ENCODE measurements around the gene COQ3.

COQ3 gene, protein sequence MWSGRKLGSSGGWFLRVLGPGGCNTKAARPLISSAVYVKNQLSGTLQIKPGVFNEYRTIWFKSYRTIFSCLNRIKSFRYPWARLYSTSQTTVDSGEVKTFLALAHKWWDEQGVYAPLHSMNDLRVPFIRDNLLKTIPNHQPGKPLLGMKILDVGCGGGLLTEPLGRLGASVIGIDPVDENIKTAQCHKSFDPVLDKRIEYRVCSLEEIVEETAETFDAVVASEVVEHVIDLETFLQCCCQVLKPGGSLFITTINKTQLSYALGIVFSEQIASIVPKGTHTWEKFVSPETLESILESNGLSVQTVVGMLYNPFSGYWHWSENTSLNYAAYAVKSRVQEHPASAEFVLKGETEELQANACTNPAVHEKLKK

DNA sequence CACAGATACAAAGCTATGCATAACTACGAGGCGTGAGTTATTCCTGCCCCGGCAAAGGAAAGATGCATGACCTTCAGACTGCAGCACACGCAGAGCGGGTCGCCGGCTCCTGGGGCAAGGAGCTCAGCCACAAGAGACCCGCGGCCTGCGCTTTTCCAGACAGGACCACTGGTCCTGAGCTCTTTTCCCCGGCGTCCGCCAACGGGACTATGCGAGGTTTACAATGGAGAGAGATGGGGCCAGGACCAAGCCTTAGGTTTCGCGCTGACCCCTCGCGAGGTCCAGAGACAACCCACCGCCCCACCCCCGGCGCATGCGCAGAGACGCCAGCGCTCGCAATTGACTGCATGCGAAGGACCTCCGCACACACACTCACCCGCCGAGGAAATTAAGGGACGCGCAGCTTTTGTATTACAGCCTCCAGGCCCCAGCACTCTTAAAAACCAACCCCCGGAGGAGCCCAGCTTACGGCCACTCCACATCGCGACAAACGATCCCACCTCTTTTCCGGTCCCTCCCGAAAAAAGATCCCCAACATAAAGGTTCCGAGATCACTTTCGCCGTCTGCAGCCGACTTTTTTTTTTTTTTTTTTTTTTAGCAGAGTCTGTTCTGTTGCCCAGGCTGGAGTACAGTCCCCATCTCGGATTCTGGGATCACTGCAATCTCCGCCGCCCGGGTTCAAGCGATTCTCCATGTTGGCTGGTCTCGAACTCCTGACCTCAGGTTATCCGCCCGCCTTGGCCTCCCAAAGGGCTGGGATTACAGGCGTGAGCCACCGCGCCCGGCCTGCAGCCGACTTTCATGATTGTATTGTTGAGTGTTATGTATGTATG, at the start of gene COQ3:
COQ3 (minus strand) TSS at position 498 of the 834 bp plus-strand sequence; CDS start at position 482, 16 bp downstream.
- peak; percentile 48 for DNase-seq

DNA sequence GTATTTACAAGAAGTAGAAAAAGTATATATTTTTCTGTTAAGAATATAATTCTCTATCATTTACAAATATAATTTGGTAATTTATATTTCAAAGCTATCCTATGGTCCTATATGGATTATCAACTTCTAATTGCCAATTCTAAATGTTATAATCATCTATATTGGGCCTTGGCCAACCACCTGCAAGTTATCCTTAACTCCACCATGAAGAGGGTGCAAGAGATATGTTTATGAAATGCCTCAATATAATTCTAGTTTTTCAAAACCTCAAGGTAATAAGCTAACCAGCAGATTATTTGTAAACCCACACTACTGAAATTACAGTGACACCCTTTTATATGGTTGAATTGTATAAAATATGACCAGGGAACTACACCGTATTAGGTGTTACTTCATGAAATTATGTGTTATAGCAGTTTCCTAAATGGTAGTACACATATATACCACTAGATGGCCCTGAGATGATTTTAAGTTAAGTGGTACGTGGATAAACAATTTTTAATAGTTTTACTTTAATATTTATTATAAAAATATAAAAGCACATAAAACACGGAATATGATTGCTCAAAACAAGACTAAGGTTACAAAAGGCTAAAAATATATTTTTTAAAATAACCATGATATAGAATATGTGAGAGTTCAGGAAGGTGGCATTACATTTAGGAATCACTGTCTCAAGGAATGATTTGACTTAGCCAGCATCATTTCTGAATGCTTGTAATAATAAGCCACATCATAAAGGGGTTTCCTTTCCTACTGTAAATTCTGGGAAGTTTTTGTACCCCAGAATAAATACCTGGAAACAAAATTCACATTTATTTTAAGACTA, 40.9 kb upstream of the COQ3 start:
- DNase-seq, result no peak

DNA sequence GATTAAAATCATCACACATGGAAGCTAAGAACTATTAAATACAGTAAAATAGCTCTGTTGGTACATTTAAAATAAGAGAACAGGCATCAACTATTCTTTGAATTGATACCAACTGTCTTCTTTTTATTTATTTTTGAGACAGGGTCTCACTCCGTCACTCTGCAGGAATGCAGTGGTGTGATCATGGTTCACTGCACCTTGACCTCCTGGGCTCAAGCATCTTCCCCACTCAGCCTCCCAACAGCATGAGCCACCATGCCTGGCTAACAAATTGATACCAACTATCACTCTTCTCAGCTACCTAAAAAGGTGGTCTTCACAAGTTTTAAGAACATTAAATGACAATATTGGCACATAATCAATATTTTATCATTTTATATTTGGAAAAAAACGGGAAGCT, 38.9 kb upstream of the COQ3 start:
- DNase-seq, result no peak

DNA sequence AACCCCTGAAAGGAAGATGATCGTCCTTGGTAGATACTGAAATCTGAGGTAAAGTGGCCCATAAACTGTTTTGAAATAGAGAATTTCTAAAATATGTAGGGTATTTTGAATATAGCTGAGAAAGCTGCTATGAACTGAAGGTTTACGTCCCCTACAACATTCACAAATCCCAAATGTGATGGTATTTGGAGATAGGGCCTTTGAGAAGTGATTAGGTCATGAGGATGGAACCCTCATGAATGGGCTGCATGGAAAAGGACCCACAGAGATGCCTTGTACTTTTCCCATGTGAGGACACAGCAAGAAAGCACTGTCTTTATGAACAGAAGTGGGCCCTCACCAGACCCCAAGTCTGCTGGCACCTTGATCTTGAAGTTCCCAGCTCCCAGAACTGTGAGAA, 37.9 kb upstream of the COQ3 start:
- no peak for DNase-seq

DNA sequence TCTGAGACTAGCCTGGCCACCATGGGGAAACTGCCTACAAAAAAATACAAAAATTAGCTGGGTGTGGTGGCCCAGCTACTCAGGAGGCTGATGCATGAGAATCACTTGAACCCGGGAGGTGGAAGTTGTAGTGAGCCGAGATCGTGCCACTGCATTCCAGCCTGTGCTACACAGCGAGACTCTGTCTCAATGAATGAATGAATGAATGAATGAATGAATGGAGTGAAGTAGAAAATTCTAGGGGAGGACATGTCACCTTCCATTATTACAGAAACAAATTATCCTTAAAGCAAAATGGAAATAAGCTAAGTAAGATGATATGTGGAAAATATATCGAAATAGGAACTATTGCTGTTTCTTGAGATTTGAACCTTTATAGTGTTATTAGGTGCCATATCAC, 34.0 kb upstream of the COQ3 start:
- no peak for DNase-seq

DNA sequence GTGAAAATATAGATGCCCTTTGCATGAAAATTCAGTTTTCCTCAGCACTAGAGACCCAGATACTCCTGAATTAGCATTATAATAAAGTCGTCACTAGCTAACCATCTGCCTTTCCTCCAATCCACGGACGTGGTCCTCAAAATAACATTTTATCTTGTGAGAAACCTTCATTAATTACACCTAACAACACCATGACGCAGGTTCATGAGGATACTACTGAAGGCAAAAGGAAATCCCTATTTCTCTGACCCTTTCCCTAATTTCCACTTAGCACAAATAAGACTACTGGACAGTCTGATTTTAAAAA, 32.4 kb upstream of the COQ3 start:
- no peak for DNase-seq

DNA sequence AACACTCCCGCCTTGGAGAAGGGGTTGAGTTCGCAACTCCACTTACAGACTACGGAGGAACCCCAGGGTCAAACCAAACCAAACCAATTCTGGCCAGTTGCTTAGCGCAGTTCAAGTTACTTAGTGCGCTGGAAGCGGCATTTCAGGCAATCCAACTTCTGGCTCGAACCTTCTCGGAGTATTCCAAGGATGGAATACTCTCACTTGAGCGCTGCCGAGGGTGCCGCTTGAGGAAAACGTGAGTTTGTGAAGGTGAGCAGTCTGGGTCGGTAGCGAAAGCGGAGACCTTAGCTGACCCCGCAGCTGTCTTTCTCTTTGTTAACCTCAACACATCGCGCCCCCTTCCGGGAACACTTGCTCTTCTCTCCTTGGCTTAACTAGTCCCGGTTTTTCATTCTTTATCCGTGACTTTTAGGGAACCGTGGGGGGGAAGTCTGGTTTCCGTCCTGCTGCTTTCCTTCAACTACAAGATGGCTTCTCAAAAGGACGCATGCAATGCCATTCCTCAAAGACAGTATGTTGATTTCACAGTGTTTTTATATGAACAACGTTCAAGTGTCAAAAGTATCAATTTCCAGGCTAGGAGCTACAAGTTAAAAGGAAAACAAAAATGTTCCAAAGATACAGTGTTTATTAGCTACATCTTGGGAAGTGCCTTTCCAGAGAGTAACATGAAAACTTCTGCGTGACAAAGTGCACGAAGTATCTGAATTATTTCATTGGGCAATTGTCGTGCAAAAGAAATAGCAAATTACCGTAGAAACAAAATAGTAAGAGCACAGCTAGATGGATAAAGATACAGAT, 31.9 kb upstream of the COQ3 start:
- no peak for DNase-seq

DNA sequence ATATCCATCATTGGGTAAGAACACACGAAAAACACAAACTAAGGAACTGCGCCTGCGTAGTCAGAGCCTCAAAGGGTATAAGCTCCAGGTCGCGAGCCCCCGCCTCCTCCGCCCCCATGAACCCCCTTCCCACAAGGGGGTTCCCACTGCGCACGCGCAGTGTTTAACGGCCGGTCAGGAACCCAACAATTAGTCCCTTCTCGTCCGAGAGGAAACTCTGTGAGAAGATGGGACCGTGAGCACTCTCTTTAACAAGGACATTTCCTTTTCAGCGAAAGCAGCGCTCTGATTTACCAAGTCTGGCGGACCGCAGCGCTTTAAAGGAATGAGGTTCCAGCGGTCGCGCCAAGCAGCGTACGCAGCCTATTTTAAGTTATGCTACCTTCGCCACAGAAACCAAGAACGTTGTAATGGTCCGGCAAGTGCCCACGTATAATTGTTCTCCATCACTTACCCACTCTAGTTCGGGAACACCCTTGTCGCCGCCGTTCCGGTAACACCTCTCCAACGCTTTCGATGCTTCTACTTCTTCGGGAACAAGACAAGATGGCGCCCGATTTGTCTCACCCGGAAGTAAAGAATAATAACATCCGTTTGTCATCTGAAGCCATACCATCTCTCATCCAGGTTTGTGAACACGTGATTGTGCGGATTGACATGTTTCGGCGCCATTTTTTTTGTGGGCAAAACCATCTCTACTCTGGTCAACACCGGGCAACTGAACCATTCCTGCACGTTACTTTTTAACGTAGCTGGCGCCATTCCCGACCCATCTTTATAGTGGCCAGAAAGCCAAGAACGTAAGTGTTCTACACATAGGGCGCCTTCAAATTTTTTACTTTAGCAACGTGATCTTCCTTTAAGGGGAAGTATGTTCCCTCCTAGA, 31.0 kb upstream of the COQ3 start, which contains the start of gene PNISR:
PNISR (minus strand) TSS at position 548 of the 886 bp plus-strand sequence. CDS start 10,649 bp downstream, outside the sequence.
- peak; percentile 96 for DNase-seq

DNA sequence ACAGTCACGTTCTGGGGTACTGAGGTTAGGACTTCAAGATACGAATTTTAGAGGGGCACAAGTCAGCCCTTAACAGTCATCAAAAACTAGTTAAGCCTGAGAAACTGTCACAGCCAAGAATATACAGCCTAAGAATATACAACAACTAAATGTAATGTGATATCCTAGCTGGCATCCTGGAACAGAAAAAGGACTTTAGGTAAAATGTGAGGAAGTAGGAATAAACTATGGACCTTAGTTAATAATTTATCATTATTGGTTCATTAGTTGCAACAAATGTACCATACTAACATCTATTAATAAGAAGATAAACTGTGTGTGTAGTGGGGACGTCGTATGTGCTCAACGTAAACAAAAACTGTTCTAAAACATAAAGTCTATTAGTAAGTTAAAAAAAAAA, 30.0 kb upstream of the COQ3 start:
- DNase-seq, result no peak

DNA sequence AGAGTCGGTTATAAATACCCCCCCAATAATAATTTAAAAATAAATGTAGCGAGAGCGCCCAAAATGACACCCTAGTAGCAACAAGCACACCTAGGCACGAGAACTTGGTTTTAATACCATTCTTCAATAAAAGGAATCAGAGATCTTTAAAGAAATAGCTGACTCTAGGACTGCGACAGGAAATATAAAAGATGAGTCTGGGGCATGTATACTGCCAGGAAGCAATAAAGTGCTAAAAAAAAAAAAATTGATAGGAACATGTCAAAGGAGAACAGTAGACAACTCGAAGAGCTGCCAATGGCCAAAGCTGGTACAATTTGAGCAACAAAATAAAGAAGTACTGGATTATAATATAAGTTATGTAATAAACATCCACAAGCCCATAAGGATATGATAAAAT, 28.9 kb upstream of the COQ3 start:
- no peak for DNase-seq

DNA sequence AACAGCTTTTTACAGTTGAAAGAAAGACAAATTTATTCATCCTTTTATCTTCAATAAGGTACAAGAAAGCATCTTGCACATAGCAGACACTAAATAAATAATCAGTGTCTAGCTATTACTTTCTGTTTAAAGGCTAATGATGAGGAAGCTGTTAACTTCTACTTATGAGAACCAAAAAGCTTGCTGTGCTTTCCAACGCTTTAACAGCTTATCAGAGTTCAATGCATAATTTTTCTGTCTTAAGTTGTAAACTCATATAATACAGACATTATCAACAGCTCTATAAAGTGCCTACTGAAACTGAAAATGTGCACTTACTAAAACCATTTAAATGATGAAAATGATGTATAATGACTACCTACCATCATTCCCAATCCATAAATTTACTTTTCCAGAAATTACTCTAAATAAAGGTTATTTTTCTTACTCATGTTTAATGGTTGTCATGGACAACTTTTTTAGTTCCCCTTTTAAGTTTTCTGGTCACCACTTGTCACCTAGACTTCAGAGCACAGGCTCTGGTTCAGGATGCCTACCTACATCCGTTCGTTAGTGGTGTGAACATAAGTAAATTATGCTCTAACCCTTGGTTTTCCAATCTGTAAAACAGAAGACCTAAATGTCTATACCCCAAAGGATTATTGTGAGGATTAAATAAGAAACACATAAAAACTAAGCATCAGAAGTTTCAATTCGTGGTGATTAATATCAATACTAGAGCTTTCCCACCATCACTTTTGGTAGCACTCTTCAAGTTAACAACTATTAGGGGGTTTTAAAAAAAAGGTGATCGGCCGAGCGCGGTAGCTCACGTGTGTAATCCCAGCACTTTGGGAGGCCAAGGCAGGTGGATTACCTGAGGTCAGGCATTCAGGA, 23.1 kb upstream of the COQ3 start:
- DNase-seq, result no peak

DNA sequence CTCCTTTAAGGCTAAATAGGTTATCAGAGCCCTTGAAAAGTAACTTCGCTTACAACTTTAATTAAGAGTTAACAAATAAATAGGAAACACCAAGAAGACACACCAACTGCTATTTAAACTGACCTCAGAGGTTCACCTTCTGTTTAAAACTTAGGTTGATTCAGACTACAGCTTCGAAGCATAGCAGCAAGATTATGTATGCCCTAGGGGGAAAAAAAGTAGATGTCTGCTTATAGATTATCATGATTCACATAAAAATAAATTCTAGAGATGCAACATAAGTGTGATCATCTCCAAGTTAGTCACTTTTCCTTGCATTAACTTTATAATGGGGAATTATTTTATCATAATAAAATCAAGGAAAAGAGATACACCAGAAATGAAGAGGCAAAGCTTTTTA, 22.2 kb upstream of the COQ3 start:
- DNase-seq, result no peak

DNA sequence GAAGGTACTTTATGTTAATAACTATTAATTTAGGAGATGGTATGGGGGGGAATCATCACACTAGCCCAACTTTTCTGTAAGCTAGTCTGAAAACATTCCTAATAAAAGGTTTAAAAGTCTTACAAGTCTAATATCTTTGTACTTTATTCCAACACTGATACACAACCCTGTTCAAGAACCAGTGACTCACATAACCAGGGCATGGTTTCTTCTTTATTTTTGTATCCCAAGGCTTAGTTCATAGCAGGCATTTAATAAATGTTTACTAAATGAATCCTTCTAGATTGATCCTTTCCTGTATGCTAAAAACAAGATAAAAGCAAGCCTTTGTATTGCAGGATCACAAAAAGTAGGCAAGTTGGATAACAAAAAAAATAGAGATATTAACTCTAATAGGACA, 21.5 kb upstream of the COQ3 start:
- DNase-seq, result no peak

DNA sequence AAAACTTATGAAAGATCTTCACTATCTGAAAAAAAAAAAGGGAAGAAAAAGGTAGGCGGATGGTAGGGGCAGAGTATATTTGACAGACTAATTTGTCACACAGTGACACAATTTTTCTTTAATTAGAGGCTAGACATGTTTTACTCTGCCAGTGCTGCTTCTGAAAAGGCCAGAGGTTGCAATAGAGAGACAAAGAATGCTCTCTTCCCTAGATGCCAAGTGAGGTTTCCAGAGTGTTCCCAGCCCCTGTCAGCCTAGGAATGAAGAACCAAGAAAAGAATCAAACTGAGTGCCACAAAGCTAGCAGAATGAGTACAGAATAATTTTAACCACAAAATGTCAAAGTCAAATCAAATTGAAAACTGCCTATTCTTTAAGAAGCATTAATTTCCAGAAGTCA, 18.1 kb upstream of the COQ3 start:
- DNase-seq, result no peak

DNA sequence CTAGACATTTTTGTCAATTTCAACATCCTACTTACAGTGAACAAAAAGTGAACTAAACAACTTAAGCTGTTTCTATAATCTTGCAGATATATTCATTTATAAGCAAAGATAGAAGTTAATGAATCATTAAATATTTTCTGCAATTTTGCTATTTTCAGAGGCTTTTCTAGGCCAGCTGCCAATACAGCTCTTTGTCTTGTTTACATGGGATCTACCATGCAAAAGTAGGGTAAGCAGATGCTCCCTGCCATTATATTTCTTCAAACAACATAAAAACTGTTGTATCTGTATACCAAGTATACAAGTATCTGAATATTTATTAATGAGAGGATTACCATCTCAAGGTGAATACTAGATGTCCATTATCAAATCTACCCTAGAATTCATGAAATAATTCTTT, 15.7 kb upstream of the COQ3 start:
- no peak for DNase-seq

DNA sequence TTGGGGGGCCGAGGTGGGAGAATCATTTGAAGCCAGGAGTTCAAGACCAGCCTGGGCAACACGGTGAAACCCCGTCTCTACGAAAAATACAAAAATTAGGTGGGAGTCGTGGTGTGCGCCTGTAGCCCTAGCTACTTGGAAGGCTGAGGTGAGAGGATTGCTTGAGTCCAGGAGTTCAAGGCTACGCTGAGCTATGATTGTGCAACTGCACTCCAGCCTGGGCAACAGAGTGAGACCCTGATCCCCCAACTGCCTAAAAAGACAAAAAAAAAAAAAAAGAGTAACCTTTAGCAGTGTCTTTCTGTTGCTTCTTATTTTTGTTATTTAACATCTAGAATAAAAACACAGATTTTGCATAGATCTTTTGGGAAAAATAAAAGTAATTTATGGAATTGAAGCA, 13.1 kb upstream of the COQ3 start:
- no peak for DNase-seq

DNA sequence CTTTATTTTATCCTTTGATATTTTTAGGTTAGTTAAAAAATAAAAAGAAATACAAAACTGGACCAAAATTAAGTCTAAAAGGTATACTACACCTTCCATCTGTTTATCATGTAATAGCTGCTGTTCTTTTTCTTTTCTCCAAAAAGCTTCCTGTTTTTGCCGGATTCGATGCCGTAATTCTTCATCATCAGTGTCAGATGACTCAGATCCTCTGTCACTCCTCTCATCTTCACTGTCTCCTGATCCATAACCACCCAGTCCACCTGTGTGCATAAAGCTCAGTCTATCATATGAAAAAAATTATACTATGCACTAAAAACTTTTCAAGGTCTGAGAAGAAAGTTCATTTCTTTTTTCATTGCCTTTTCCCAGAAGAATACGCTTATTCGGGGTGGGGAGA, 8.5 kb upstream of the COQ3 start:
- DNase-seq, result no peak

DNA sequence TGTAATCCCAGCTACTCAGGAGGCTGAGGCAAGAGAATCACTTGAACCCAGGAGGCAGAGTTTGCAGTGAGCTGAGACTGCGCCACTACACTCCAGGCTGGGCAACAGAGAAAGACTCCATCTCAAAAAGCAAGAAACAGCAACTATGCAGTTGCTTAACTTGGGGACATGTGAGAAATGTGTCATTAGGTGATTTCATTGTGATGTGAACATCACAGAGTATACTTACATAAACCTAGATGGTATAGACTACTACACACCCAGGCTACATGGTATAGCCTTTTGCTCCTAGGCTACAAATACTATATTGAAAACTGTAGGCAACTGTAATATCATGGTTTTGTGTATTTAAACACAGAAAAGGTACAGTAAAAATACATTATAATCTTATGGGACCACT, 3.3 kb upstream of the COQ3 start:
- DNase-seq, result no peak

DNA sequence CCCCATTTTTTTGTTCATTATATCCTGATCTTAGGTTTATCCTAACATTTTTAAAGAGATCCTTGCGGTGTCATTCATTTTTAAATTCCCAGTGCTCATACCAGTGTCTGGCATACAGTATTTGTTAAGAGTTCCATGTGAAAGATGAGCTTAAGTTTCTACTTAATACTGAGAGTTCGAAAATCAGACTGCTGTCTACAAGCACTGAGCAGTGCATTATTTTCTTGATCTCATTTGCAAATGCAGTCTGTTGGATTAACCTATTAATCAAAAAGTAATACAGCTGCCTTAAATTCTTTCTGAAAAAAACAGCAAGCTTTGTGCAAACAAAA, 663 bp downstream of the COQ3 start:
- no peak for DNase-seq

DNA sequence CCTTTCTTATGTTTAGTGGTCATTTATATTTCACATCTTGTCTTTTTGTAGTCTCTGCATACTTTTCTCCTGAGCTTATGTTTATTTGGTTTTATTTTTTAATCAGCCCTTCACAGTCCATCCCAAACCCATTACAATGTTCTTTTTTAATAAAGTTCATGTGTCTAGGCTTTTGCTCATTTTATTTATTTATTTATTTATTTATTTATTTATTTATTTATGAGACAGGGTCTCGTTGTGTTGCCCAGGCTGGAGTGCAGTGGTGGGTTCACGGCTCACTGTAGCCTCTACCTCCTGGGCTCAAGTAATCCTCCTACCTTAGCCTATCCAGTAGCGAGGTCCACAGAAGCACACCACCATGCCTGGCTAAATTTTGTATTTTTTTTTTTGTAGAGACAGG, 3.1 kb downstream of the COQ3 start:
- no peak for DNase-seq

DNA sequence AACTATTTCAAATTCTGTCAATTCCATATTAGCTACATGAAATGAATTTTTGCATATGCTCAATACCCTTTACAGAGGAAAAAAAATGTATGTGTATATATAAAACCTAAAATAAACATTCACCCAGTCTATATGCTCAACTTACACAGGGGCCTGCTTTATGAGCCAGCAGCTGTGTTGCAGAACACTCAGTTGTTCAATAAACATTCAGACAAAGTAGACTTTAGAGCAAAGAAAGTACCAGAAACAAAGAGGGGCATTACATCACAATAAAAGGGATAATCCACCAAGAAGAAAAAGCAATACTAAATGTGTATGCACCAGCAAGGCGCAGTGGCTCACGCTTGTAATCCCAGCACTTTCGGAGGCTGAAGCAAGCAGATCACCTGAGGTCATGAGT, 9.5 kb downstream of the COQ3 start:
- no peak for DNase-seq
